GM23338 (cell line): ENCODE measurements around the gene EOLA2. TPM values are rescaled to one million over a fixed set of nuclear protein-coding genes. Genes with fewer than 3 reads are reported as not detected.

Experiments
- ATAC-seq: fragments of 200-7000 bp; cut with Tn5 transposase; 3 replicates; pipeline ENCODE4 v1.9.1; 2020
- DNase-seq: peaks from one replicate; pipeline ENCODE4 v3.0.0-alpha.2; 2015; ENCODE audit warnings: low spot score
- H2AFZ ChIP-seq: fragments of 200-600 bp; sonication (generic); 2 replicates; pipeline ENCODE4 v1.8.0; 2016; ENCODE audit warnings: antibody characterized with exemption, mild to moderate bottlenecking, moderate library complexity
- H3F3A ChIP-seq: fragments of 200-600 bp; sonication (generic); replicated peaks from 2 replicates; pipeline ENCODE4 v1.8.0; 2017; ENCODE audit warnings: antibody characterized with exemption, mixed run types, low read depth
- H3K27ac ChIP-seq: fragments of 200-600 bp; sonication (generic); 2 replicates; pipeline ENCODE4 v1.6.1; 2016; ENCODE audit warnings: low read depth
- H3K27me3 ChIP-seq: fragments of 200-600 bp; sonication (generic); 2 replicates; pipeline ENCODE4 v1.8.0; 2016; ENCODE audit warnings: mild to moderate bottlenecking, mixed run types, moderate library complexity; ENCODE audit not compliant: insufficient read depth
- H3K36me3 ChIP-seq: fragments of 200-600 bp; sonication (generic); 2 replicates; pipeline ENCODE4 v1.8.0; 2016; ENCODE audit warnings: mild to moderate bottlenecking; ENCODE audit not compliant: insufficient read depth
- H3K4me1 ChIP-seq: fragments of 200-600 bp; sonication (generic); 2 replicates; pipeline ENCODE4 v1.8.0; 2016; ENCODE audit warnings: mild to moderate bottlenecking, moderate library complexity; ENCODE audit not compliant: insufficient read depth
- H3K4me2 ChIP-seq: fragments of 200-600 bp; sonication (generic); 2 replicates; pipeline ENCODE4 v1.7.1; 2017; ENCODE audit warnings: mixed run types
- H3K4me3 ChIP-seq: fragments of 200-600 bp; sonication (generic); 2 replicates; pipeline ENCODE4 v1.6.1; 2016; ENCODE audit warnings: mixed run types
- H3K79me2 ChIP-seq: fragments of 200-600 bp; sonication (generic); replicated peaks from 2 replicates; pipeline ENCODE4 v1.8.0; 2017; ENCODE audit warnings: mild to moderate bottlenecking; ENCODE audit not compliant: insufficient read depth
- H3K9me2 ChIP-seq: fragments of 200-600 bp; sonication (generic); 2 replicates; pipeline ENCODE4 v1.8.0; 2017; ENCODE audit not compliant: insufficient read depth
- H4K20me1 ChIP-seq: fragments of 200-600 bp; sonication (generic); replicated peaks from 2 replicates; pipeline ENCODE4 v1.8.0; 2017; ENCODE audit warnings: mild to moderate bottlenecking; ENCODE audit not compliant: insufficient read depth
- H3K27ac Mint-ChIP-seq: 2 replicates; pipeline ENCODE4 v1.8.0; 2020; ENCODE audit warnings: inconsistent platforms, mild to moderate bottlenecking, moderate library complexity, mixed read lengths
- H3K27me3 Mint-ChIP-seq: 3 replicates; pipeline ENCODE4 v1.8.0; 2022; ENCODE audit warnings: low read depth, mild to moderate bottlenecking, moderate library complexity, mixed read lengths, inconsistent platforms; ENCODE audit not compliant: insufficient read depth, poor library complexity
- H3K36me3 Mint-ChIP-seq: 3 replicates; pipeline ENCODE4 v1.8.0; 2021; ENCODE audit warnings: low read depth, mild to moderate bottlenecking, inconsistent platforms, moderate library complexity, mixed read lengths
- H3K4me1 Mint-ChIP-seq: 3 replicates; pipeline ENCODE4 v1.8.0; 2020; ENCODE audit warnings: mild to moderate bottlenecking, inconsistent platforms, mixed read lengths
- H3K4me3 Mint-ChIP-seq: 3 replicates; pipeline ENCODE4 v1.8.0; 2021; ENCODE audit warnings: moderate library complexity, mild to moderate bottlenecking, inconsistent platforms, mixed read lengths
- H3K9me3 Mint-ChIP-seq: 3 replicates; pipeline ENCODE4 v1.8.0; 2020; ENCODE audit warnings: moderate library complexity, mild to moderate bottlenecking, inconsistent platforms, mixed read lengths
- CREB1 ChIP-seq: fragments of 250-450 bp; sonication (Bioruptor Pico); IDR thresholded peaks from 2 replicates; pipeline ENCODE4 v1.5.0; 2020; ENCODE audit warnings: low read depth, mild to moderate bottlenecking, moderate library complexity
- EZH2 ChIP-seq: fragments of 200-600 bp; sonication (generic); IDR thresholded peaks from one replicate; pipeline ENCODE4 v1.8.0; 2017; ENCODE audit warnings: antibody characterized with exemption, mild to moderate bottlenecking, low read depth; ENCODE audit not compliant: unreplicated experiment
- JUNB ChIP-seq: IDR thresholded peaks from one replicate; pipeline ENCODE4 v1.6.1; 2016; ENCODE audit warnings: antibody characterized with exemption; ENCODE audit not compliant: unreplicated experiment
- POLR2AphosphoS5 ChIP-seq: IDR thresholded peaks from 2 replicates; pipeline ENCODE4 v1.6.1; 2016; ENCODE audit warnings: antibody characterized with exemption, low read depth
- ZNF114 ChIP-seq: fragments of 250-450 bp; sonication (Bioruptor Pico); IDR thresholded peaks from 2 replicates; pipeline ENCODE4 v1.5.0; 2020; ENCODE audit warnings: mild to moderate bottlenecking, moderate library complexity
- ZNF331 ChIP-seq: fragments of 250-450 bp; sonication (Bioruptor Pico); IDR thresholded peaks from 2 replicates; pipeline ENCODE4 v1.5.0; 2020; ENCODE audit warnings: low read depth, mild to moderate bottlenecking, moderate library complexity
- long read RNA-seq: library from polyadenylated mRNA; unstranded; transcript quantifications from one replicate; pipeline ENCODE4 v2.0.0, GENCODE V29; 2020; ENCODE audit not compliant: unreplicated experiment
- polyA plus RNA-seq: library from polyadenylated mRNA; unstranded; fragments of >200 nt; fragmentation: Nextera tagmentation; extraction: Ambion mirVana; gene quantifications from 2 replicates; pipeline ENCODE4 v1.2.1, GENCODE V29; 2016
- total RNA-seq: library from RNA; depleted of rRNA; stranded (reverse); fragments of >200 nt; shearing (Covaris generic); gene quantifications from 2 replicates; pipeline ENCODE4 v1.2.3, GENCODE V29; 2014; rRNA removed
- TF ChIP-seq, protein P1 (sequence below), 2 experiments: fragments of 200-600 bp in 1 of 2; sonication (generic) in 1 of 2; conservative IDR thresholded peaks; 2 replicates each; pipeline versions ENCODE4 v1.5.1 to v1.6.1; 2016 to 2017; ENCODE audit warnings: antibody characterized with exemption in 2 of 2, low read depth in 2 of 2, mild to moderate bottlenecking in 2 of 2, moderate library complexity in 1 of 2
- TF ChIP-seq, protein P2 (sequence below): IDR thresholded peaks from 2 replicates; pipeline ENCODE4 v1.6.1; 2016; ENCODE audit warnings: antibody characterized with exemption

Gene EOLA2
- total RNA-seq: 23.0 and 25.1 TPM in 2 replicates
- 22.1 and 24.4 TPM in 2 replicates for polyA plus RNA-seq
- long read RNA-seq, transcript CXorf40B-203 (5 exons, 1,653 nt): major isoform, 10 of 22 reads
- long read RNA-seq, partial matches to known transcripts: 1 of 22 reads
- long read RNA-seq, other reads (novel, unspliced or antisense): 6 of 22 reads

DNA sequence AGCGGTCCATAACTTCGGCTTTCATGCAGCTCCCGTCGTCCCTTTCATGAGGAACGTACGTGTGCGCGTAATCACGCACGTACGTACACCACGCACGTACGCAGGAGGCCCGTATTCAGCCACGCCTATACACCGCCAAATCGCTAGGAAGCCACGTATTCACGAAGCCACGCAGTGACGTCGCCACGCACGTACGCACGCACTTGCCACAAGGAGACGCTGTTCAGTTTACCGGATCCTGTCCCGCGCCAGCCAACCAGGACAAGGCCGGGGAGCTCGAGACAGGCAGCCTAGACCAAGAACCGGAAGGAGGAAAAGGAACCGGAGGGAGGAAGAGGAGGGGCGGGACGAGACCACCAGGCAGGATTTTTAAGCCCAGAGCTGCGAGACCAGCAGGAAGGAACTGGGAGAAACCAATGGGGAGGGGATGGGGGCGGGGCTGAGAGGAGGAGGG is at the start of gene EOLA2:
Gene EOLA2 (minus strand): TSS at position 65 of the 454 bp plus-strand sequence. CDS start 4,617 bp downstream, outside the sequence.
- DNase-seq: peak; percentile 92
- Histone ChIP-seq H3K27me3 (no peaks in the 10 kb centered on the region), H3K36me3 (no peaks in the 10 kb centered on the region), H3K4me3 (peak within 1 kb of the TSS; percentile 68), H3F3A (no peaks in the 10 kb centered on the region), H2AFZ (no peak within 1 kb of the TSS), H4K20me1 (no peaks in the 10 kb centered on the region), H3K27ac (peak within 1 kb of the TSS; percentile 83; the same call in 1 of the 2 replicates), H3K9me2 (no peaks in the 10 kb centered on the region), H3K4me1 (no peaks in the 10 kb centered on the region), H3K4me2 (peak within 1 kb of the TSS; percentile 78), H3K79me2 (peaks cover 7% of the 10 kb centered on the region)
- H3K27me3 Mint-ChIP-seq: peaks cover 6% of the 10 kb centered on the region
- ATAC-seq: peak; percentile 52
- peaks cover 5% of the 10 kb centered on the region; the same call in 1 of the 3 replicates for H3K36me3 Mint-ChIP-seq
- no peaks in the 10 kb centered on the region for H3K9me3 Mint-ChIP-seq
- TF ChIP-seq JUNB (no peak), CREB1 (peak; percentile 92), ZNF114 (no peak), POLR2AphosphoS5 (peak; percentile 53; the same call in 1 of the 2 replicates), ZNF331 (no peak)
- TF ChIP-seq, protein P1, sequence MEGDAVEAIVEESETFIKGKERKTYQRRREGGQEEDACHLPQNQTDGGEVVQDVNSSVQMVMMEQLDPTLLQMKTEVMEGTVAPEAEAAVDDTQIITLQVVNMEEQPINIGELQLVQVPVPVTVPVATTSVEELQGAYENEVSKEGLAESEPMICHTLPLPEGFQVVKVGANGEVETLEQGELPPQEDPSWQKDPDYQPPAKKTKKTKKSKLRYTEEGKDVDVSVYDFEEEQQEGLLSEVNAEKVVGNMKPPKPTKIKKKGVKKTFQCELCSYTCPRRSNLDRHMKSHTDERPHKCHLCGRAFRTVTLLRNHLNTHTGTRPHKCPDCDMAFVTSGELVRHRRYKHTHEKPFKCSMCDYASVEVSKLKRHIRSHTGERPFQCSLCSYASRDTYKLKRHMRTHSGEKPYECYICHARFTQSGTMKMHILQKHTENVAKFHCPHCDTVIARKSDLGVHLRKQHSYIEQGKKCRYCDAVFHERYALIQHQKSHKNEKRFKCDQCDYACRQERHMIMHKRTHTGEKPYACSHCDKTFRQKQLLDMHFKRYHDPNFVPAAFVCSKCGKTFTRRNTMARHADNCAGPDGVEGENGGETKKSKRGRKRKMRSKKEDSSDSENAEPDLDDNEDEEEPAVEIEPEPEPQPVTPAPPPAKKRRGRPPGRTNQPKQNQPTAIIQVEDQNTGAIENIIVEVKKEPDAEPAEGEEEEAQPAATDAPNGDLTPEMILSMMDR (conservative IDR thresholded peaks at IDR 0.05; ENCODE audit: low read depth in 2 of 2): peak; percentile 45 to 65
- TF ChIP-seq, protein P2, sequence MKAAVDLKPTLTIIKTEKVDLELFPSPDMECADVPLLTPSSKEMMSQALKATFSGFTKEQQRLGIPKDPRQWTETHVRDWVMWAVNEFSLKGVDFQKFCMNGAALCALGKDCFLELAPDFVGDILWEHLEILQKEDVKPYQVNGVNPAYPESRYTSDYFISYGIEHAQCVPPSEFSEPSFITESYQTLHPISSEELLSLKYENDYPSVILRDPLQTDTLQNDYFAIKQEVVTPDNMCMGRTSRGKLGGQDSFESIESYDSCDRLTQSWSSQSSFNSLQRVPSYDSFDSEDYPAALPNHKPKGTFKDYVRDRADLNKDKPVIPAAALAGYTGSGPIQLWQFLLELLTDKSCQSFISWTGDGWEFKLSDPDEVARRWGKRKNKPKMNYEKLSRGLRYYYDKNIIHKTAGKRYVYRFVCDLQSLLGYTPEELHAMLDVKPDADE: no peak
- peak within 1 kb of the TSS; percentile 95 for H3K27ac Mint-ChIP-seq
- peak within 1 kb of the TSS; percentile 86 for H3K4me3 Mint-ChIP-seq
- H3K4me1 Mint-ChIP-seq: no peaks in the 10 kb centered on the region

DNA sequence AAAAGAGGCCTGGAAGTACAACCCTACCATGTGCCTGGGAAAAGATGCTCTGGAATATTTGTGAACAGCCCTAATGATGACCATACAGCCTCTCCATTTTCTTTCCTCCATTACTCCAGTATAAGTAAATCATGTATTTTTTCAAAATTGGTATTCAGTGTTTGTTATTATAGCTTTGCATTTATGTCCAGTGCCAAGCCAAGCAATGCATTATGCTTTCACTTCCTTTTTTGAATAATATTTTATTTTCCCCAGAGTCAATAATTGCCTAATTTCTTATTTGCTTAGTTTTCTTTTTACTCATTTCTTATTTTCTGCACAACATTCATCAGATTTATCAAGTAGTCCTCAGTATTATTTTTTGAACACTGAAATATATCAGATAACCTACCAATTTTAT is 49.3 kb upstream of the EOLA2 start:
- H2AFZ ChIP-seq: no peak overlapping the region
- H3K36me3 ChIP-seq: no peaks in the 10 kb centered on the region
- no peak overlapping the region for H3K4me3 ChIP-seq
- DNase-seq (no peak), ATAC-seq (no peak)
- H4K20me1 ChIP-seq: no peaks in the 10 kb centered on the region
- Mint-ChIP-seq H3K4me3 (no peak overlapping the region), H3K9me3 (no peaks in the 10 kb centered on the region), H3K4me1 (peaks cover 3% of the 10 kb centered on the region; the same call in 1 of the 3 replicates), H3K36me3 (no peaks in the 10 kb centered on the region), H3K27me3 (no peaks in the 10 kb centered on the region), H3K27ac (no peak overlapping the region)
- H3K27ac ChIP-seq: no peak overlapping the region
- H3K9me2 ChIP-seq: no peaks in the 10 kb centered on the region
- H3K4me2 ChIP-seq: no peak overlapping the region
- no peaks in the 10 kb centered on the region for H3K79me2 ChIP-seq
- H3K27me3 ChIP-seq: no peaks in the 10 kb centered on the region
- H3F3A ChIP-seq: no peaks in the 10 kb centered on the region
- H3K4me1 ChIP-seq: no peaks in the 10 kb centered on the region
- TF ChIP-seq ZNF114: no peak
- no peak for TF ChIP-seq EZH2
- TF ChIP-seq, protein P1 (conservative IDR thresholded peaks at IDR 0.05; ENCODE audit: low read depth in 2 of 2): no peak
- no peak for TF ChIP-seq ZNF331
- TF ChIP-seq JUNB: no peak
- TF ChIP-seq, protein P2: no peak
